GOT3 (cell line): ENCODE measurements around the gene PRIM2.
"Not testable (repeated sequence)": the region's sequence is repeated elsewhere in the genome, so short reads cannot be mapped to it uniquely, and the experiment has no call there.

ENCODE experiments used
- DNase-seq: peaks from one replicate; lab custom pipeline; 2025; ENCODE audit warnings: mixed read lengths; lab: John Stamatoyannopoulos, UW

PRIM2 gene

DNA sequence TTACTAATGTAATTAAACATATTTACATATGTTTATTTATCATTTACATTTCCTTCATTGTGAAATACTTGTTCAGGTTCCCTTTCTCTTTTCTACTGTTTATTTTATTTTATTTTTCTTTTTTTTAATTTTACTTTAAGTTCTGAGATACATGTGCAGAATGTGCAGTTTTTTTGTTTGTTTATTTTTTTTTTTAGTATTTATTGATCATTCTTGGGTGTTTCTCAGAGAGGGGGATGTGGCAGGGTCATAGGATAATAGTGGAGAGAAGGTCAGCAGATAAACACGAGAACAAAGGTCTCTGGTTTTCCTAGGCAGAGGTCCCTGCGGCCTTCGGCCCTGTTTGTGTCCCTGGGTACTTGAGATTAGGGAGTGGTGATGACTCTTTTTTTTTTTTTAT lies 8.7 kb upstream of the PRIM2 start:
- DNase-seq, result not testable (repeated sequence)

DNA sequence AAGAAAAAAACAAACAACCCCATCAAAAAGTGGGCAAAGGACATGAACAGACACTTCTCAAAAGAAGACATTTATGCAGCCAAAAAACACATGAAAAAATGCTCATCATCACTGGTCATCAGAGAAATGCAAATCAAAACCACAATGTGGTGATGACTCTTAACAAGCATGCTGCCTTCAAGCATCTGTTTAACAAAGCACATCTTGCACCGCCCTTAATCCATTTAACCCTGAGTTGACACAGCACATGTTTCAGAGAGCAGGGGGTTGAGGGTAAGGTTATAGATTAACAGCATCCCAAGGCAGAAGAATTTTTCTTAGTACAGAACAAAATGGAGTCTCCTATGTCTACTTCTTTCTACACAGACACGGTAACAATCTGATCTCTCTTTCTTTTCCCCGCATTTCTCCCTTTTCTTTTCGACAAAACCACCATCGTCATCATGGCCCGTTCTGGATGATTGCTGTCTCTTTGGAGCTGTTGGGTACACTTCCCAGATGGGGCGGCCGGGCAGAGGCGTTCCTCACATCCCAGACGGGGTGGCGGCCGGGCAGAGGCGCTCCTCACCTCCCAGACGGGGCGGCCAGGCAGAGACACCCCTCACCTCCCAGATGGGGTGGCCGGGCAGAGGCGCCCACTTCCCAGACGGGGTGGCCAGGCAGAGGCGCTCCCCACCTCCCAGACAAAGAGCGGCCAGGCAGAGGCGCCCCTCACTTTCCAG lies 7.2 kb upstream of the PRIM2 start:
- DNase-seq, result not testable (repeated sequence)

GRCh38 chr6:57310817-57311157 lies 6.6 kb upstream of the PRIM2 start:
- DNase-seq, result no peak

GRCh38 chr6:57311300-57312003 lies 6.0 kb upstream of the PRIM2 start:
- DNase-seq, result not testable (repeated sequence)

GRCh38 chr6:57312004-57312345 lies 5.5 kb upstream of the PRIM2 start:
- no peak for DNase-seq

- no peak for DNase-seq
Measured at GRCh38 chr6:57313009-57313408, 4.4 kb upstream of the PRIM2 start.

DNA sequence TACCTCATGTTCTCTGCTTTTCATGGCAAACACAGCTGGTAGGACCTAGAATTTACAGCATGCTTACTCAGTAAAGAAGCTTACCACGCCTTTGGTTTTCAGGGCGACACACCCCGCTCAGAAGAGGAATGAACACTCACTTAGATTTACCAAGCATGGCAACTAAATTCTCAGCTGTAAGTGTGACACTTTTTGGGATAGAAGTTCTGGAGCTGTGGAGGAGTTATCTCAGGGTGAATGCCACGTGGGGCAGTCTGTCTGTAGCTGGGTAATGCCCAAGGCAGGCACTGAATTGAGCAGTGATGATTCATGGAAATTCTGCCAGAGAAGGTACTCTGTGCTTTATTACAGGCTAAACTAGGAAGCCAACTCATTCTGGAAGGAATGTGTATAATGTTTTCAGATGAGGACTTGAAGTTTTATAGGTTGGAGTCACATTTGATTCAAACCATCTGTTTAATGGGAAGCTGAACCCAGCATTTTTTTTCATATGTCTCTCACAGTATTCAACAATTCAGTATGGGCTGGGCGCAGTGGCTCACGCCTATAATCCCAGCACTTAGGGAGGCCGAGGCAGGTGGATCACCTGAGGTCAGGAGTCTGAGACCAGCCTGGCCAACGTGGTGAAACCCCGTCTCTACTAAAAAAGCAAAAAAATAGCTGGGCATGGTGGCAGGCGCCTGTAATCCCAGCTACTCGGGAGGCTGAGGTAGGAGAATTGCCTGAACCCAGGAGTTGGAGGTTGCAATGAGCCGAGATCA lies 3.5 kb upstream of the PRIM2 start:
- DNase-seq, result peak; percentile 43

DNA sequence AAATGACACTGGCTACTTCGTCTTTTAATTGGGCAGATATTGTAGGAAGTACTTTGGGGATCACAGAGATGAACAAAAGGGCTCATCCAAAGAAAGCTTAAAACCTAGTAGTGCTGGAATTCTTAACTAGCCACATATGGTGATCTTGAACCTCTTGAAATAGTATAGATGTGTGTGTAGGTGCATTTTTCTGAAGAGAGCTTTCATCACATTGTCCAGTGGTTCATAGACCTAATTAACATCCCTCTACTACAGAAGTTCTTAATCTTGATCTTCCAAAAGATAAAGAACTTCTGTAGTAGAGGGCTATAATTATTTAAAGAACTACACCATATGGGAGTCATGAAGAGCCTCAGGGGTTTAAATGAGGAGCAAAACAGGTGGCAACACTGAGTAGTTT lies 2.3 kb upstream of the PRIM2 start:
- no peak for DNase-seq

GRCh38 chr6:57315851-57316250 lies 1.6 kb upstream of the PRIM2 start:
- no peak for DNase-seq

DNA sequence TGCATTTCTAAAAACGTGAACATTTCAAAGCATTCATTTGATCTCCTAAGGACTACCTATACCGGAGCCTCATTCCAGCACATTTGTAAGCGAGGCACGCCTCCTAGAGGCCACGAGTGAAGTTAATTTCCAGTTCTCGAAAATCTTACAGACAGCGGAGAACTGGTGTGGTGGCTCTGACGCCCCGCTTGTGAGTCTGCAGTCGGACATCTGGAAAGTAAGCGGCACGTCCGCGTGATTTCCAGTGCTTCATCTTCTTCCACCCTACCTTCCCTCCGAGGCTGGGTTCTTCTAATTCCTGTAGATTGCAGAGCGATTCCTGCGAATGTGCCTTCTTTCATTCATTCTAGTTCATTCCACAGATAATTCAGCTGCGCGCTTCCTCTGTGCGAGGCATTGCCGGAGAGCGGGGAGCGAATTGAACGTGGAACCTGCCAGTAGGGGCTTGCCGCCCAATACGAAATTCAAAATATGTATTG lies 810 bp upstream of the PRIM2 start:
- peak; percentile 49 for DNase-seq

DNA sequence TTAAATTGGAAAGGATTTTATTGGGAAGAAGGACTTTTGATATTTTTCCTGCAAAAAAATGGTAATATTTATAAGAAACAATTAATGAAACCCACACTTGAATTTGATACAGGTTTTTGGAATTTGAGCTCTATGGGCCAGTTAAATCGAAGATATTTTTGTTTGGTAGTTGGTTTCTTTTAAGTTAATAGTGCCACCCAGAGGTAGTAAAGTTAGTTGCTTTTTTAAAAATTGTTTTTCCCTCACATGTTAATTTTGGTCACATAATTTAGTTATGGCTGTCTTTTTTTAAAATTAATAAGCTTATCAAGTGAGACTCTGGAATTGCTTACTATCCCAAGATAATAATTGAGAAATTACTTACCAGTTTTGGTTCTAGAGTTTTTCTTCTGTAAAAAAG lies 7.1 kb downstream of the PRIM2 start:
- no peak for DNase-seq

- no peak for DNase-seq
Measured at GRCh38 chr6:57327311-57327710, 9.9 kb downstream of the PRIM2 start.

- DNase-seq, result no peak
Measured at GRCh38 chr6:57328074-57328473, 10.6 kb downstream of the PRIM2 start.

- DNase-seq, result no peak
Measured at GRCh38 chr6:57329933-57330332, 12.5 kb downstream of the PRIM2 start.

DNA sequence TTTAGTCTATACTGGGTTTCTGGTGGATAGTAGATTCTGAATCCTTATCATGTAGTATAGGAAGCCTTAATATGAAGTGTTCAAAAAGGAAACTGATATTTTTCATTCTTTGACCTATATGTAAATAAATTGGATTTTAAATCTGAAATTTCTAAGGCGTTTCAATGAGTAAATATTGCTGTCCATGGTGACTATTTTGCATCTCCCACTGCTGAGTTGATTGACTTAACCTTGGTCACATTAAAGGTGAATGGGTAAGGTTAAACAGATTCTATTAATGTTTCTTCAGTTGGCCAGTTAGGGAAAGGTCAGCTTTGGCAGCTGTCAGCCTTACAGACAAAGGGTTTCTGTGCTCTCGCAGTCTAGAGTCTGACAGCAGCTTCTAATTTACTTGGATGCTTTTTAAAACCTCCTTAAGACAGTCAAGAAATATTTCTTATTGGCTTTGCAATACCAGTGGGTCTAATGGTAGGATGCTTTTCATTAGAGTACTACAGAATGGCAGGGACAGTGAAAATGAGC lies 24.8 kb downstream of the PRIM2 start:
- DNase-seq, result no peak

- DNase-seq, result not testable (repeated sequence)
Measured at GRCh38 chr6:57343342-57343741, 25.9 kb downstream of the PRIM2 start.

DNA sequence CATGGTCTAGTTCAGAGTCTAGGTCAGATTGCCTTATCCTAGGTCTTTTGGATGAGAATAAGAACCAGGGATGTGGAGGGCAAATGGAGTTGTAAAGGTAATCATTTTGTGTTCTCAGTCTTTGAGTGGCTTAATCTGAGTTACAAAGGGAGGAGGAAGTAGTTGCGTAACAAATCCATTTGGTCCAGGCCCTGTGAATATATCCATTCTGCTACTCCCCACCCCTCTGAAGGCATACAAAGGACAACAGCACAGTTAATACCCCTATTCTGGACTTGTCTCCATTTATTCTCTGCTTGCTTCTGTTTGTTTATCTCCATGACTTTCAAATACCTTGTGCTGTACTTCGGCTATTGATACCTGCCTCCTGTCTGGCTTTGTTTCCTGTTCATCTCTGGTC lies 29.3 kb downstream of the PRIM2 start:
- DNase-seq, result not testable (repeated sequence)

DNA sequence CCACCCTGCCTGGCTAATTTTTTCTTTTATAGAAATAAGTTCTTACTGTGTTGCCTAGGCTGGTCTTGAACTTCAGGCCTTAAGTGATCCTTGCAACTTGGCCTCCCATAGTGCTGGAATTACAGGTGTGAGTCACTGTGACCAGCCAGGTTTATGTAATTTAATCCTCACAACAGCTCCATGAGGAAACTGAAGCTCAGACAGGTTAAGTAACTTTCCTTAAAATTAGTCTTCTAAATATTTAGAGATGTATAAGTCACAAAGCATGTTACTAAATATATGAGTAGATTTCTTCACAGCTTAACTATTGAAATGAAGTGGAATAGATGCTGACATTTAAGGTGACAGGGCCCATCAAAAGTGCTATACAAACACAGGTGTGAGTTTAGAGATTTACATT lies 30.2 kb downstream of the PRIM2 start:
- not testable (repeated sequence) for DNase-seq

DNA sequence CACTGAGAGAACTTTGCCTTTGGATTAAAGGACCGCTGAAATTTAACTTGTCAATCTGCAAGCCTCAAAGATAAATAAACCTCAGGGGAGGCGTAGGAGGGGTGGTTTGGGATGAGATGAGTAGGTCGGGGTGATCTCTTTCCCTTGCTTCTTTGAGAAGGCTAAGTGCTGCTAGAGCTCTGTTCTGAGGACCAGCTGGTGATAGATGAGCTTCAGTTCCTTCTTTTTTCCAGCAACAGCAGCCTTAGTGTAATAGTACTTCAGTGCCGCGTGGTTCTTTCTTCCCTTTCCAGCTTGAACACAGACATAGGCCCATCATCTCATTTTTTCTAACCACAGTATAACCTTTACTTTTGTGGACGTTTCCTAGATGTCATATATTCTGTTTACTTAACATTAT lies 33.0 kb downstream of the PRIM2 start:
- not testable (repeated sequence) for DNase-seq

DNA sequence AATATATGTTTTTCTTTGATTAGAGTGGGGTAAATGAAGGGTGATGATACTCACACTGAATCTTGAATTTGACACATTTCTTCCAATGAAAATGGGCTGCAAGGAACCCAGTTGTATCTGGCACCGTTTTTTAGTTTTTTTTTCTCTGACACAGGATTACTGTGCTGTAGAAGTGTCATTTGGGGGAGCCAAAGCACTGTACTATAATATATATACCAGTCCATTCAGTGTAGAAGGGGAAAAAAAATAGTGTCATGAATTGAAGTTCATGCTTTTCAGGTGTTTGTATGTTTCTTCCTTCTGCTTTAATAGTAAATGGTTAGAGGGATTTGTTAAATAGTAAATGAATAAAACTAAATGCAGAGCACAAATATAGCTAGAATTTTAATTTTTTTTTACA lies 35.2 kb downstream of the PRIM2 start:
- DNase-seq, result not testable (repeated sequence)

DNA sequence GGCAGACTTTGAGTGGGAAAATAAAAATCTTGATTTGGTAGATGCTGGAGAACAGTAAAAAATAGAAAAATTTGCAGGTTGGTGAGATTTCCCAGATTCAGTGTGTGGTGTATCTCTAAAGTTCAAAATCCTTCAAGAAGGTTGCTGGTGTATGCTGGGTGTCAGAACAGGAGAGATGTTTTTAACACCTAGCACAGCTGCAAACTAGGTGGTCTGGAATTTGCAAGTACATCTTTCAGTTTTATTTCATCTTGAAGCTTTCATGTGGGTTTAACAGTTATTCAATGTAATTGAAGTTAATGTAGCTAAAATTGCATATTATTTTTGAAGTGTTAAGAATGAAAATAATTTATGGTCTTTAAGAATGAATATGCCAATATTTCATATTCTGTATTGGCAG lies 40.9 kb downstream of the PRIM2 start:
- not testable (repeated sequence) for DNase-seq

DNA sequence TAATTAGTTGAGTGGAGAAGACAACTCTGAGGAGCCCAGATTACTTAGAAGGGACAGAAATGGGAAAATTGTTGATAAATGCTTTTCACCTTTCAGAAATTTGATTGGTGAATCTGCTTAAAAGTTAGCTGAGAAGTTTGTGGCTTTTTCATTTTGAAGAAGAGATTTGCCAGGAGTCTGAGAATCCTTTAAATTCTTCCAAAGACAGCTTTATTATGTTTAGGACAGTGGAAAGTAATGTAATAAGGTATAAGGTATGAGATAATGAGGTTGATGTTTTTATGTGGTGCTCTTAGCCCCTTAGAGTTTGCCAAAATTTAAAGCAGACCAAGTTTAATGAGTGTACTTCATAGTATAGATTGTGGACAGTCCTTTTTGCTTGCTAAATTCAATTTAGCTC lies 42.3 kb downstream of the PRIM2 start:
- DNase-seq, result not testable (repeated sequence)

GRCh38 chr6:57362340-57362739 lies 44.9 kb downstream of the PRIM2 start:
- DNase-seq, result not testable (repeated sequence)
